OCI-LY7 (cell line): ENCODE measurements around the gene SAP30BP.

Experiments
- EZH2phosphoT487 ChIP-seq: fragments of 200-600 bp; sonication (generic); IDR thresholded peaks from 2 replicates; pipeline ENCODE4 v1.6.1; 2018; ENCODE audit warnings: low read depth, borderline replicate concordance, mild to moderate bottlenecking, mixed run types, antibody characterized with exemption, low read length, moderate library complexity, mixed read lengths
- TF ChIP-seq, protein P1 (sequence below): fragments of 200-600 bp; sonication (generic); conservative IDR thresholded peaks from 2 replicates; pipeline ENCODE4 v1.5.1; 2014; ENCODE audit warnings: mild to moderate bottlenecking, antibody characterized with exemption, low read length, moderate library complexity, mixed read lengths

DNA sequence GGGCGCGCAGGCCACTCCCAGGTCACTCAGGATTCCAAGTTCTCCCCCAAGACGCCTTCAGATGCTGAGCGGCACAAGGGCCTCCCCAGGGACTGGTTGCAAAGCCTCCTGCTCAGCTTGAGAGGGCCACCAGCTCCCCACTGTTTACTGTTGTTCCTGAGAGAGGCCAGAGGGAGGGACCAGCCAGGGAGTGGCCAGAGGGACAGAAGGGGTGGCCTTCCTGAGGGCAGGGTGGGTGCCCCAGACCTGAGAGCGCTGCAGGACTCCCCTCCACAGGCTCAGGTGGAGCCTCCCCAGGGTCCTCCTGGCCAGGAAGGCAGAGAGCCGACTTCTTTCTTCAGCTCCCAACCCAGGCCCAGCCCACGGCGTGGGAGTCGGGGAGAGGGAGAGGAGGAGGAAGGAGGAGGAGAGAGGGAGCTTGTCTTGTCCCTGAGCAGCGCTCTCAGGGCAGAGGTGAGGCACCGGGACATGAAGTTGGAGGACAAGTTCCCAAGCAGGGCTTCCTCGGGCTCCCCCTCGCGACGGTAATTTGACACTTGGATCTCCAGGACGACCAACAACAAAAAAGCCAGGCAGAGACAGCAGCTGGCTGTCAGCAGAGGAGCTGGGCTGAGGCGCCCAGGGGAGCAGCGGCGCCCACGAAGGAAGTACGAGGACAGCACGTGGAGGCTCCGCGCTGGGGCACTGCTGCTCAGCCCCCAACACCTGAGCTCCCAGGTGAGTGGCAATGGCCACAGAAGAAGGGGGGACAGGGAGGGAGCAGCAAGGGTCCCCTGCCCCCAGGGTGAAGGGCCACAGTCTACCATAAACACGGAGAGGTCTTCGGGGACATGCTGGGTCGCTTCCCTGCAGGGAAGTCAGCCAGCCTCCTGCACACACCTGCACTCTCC is 33.4 kb upstream of the SAP30BP start:
- TF ChIP-seq, protein P1, sequence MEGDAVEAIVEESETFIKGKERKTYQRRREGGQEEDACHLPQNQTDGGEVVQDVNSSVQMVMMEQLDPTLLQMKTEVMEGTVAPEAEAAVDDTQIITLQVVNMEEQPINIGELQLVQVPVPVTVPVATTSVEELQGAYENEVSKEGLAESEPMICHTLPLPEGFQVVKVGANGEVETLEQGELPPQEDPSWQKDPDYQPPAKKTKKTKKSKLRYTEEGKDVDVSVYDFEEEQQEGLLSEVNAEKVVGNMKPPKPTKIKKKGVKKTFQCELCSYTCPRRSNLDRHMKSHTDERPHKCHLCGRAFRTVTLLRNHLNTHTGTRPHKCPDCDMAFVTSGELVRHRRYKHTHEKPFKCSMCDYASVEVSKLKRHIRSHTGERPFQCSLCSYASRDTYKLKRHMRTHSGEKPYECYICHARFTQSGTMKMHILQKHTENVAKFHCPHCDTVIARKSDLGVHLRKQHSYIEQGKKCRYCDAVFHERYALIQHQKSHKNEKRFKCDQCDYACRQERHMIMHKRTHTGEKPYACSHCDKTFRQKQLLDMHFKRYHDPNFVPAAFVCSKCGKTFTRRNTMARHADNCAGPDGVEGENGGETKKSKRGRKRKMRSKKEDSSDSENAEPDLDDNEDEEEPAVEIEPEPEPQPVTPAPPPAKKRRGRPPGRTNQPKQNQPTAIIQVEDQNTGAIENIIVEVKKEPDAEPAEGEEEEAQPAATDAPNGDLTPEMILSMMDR, result peak; percentile 82
- no peak for TF ChIP-seq EZH2phosphoT487
